Suprapubic skin (tissue), 4 donors: ENCODE results near the gene RUNX1.

Source experiments
- CTCF ChIP-seq, 2 donors: fragments of 200-600 bp in 1 of 2; fragments of 450-650 bp in 1 of 2; sonication (generic) in 1 of 2; IDR thresholded peaks; one replicate each; pipeline ENCODE4 v1.5.1; 2016 to 2019; ENCODE audit warnings: antibody characterized with exemption in 2 of 2, mild to moderate bottlenecking in 1 of 2, moderate library complexity in 1 of 2
- POLR2A ChIP-seq, 2 donors: fragments of 450-650 bp; IDR thresholded peaks; one replicate each; pipeline ENCODE4 v1.6.1; 2017; ENCODE audit warnings: antibody characterized with exemption in 2 of 2, mild to moderate bottlenecking in 2 of 2, moderate library complexity in 2 of 2
- POLR2AphosphoS5 ChIP-seq, 3 donors: sonication (generic); formaldehyde crosslinking; IDR thresholded peaks; one replicate each; pipeline ENCODE4 v1.6.1; 2017; ENCODE audit warnings: antibody characterized with exemption in 3 of 3

GRCh38 chr21:34974162-34974981, 74.7 kb downstream of the RUNX1 start:
- TF ChIP-seq CTCF (IDR thresholded peaks at IDR 0.05) (no peak), POLR2A (IDR thresholded peaks at IDR 0.05) (no peak), POLR2AphosphoS5 (IDR thresholded peaks at IDR 0.05) (no peak)
